Stimulated activated CD4-positive, alpha-beta T cell treated with anti-CD3 and anti-CD28 coated beads, TNF-alpha, amount 100 ng/mL, for 1 hour (primary cell): ENCODE data around the gene ASAH2.

ENCODE experiments used
- DNase-seq, 3 donors: peaks; one replicate each; pipeline ENCODE4 v3.0.0-alpha.2; 2020; ENCODE audit warnings: low read depth in 3 of 3, low spot score in 1 of 3

Gene ASAH2

GRCh38 chr10:50210876-50211275, 40.4 kb downstream of the ASAH2 start:
- no peak for DNase-seq
